ENCODE measurements around the gene WNT7A. TPM values are rescaled to one million over a fixed set of nuclear protein-coding genes. Genes with fewer than 3 reads are reported as not detected.

Gene WNT7A
- total RNA-seq, 2 donors from 2014 or later = under 0.01 TPM

DNA sequence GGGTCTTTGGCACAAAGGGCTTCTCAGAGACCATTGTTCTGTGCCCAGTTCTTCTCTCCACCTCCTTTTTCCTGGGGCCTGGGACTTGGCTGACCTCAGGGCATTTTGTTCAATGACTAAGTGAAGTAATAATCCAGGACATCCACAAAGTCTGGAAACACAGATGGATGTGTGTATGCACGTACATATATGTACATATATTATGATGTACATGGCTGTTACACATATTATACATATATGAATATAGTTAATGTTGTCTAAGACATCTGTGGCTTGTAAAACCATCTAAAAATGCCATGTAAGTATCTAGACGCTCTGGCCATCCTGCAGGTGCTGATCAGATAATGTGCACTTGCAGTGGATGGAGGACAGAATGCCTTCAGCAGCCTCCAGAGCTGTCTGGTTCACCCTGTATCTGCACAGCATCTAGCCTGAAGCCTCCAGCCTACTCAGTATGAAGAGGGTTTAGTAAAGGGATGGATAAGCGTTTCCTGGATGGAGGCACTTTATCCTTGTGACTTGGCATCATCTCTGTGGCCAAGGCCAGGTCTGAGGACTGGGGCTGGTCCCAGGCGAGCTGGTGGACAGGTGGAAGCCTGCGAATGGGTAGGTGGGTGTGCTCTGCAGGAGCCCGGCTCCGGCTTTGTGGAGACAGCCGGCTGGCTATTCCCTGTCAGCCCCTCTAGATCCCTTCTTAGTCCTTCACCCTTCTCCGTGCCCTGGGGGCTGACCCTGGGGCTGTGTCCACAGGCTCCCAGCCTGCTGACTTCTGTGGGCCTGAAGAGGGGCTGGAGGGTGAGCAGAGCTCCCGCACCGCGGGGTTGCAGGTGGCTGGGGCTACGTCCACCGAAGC lies 88.4 kb downstream of the WNT7A start:
- no peaks in the 10 kb centered on the region for H3K9me3 ChIP-seq
- H3K27me3 ChIP-seq = no peaks in the 10 kb centered on the region
- no peaks in the 10 kb centered on the region for H3K4me1 ChIP-seq
- H3K36me3 ChIP-seq (replicated peaks in 1 of 2; ENCODE audit: insufficient read depth in 1 of 2, low read depth in 2 of 2) = no peaks in the 10 kb centered on the region
- no peak for ATAC-seq
- no peak overlapping the region for H3K4me3 ChIP-seq
- H3K27ac ChIP-seq = no peak overlapping the region
- 47 to 59% methylated on average over 14 of the region's 14 CpGs for WGBS, 2 donors
- intact Hi-C loops (cut with DNase I) = no loop called here
- no peak for DNase-seq
- TF ChIP-seq POLR2A (IDR thresholded peaks at IDR 0.05) = no peak
- TF ChIP-seq, protein P1, sequence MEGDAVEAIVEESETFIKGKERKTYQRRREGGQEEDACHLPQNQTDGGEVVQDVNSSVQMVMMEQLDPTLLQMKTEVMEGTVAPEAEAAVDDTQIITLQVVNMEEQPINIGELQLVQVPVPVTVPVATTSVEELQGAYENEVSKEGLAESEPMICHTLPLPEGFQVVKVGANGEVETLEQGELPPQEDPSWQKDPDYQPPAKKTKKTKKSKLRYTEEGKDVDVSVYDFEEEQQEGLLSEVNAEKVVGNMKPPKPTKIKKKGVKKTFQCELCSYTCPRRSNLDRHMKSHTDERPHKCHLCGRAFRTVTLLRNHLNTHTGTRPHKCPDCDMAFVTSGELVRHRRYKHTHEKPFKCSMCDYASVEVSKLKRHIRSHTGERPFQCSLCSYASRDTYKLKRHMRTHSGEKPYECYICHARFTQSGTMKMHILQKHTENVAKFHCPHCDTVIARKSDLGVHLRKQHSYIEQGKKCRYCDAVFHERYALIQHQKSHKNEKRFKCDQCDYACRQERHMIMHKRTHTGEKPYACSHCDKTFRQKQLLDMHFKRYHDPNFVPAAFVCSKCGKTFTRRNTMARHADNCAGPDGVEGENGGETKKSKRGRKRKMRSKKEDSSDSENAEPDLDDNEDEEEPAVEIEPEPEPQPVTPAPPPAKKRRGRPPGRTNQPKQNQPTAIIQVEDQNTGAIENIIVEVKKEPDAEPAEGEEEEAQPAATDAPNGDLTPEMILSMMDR (IDR thresholded peaks at IDR 0.05) = no peak

DNA sequence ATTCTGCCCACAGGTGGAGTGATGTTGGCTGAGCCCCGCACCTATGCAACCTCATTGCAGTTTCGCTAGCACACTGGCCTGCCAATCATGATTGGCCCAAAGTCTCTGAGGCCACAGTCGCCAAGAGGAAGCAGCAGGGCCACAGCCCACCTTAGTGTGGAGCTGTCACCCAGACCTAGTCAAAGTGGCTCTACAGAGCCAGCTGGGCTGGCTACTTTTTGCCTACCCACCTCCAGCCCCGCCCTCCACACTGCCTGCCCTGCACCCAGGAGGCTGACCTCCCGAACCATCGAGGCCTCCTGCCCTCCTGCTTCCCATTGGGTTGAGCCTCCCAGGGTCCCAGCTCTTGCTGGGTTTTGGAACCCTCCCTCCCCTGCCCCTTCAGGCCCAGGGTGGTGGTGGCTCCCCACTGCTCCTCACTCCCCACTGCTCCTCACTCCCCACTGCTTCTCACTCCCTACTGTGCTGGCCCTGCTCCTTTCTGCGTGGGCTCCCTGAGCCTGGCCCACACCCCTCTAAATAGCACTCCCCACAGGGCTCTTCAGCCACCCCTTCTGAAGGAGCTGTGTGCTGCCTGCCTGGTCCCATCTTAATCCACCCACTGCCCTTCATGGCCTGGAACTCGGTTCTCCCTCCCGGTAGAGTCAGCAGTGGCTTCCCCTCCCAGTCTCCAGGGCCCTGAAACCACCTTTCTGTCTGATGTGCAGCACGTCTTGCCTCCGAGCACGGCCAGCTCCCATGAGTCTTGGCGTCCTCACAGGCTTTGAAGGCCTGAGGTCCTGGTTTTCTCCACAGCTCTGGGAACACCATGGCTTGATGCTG lies 89.3 kb downstream of the WNT7A start:
- no peak overlapping the region for H3K4me3 ChIP-seq
- no peaks in the 10 kb centered on the region for H3K4me1 ChIP-seq
- no peak for TF ChIP-seq POLR2A (IDR thresholded peaks at IDR 0.05)
- TF ChIP-seq, protein P1 (IDR thresholded peaks at IDR 0.05) = no peak
- intact Hi-C loops (cut with DNase I) = no loop called here
- WGBS, 2 donors = 80 to 83% methylated on average over 10 to 13 of the region's 13 CpGs
- ATAC-seq (no peak), DNase-seq (no peak)
- H3K27me3 ChIP-seq = no peaks in the 10 kb centered on the region
- no peaks in the 10 kb centered on the region for H3K9me3 ChIP-seq
- H3K27ac ChIP-seq = no peak overlapping the region
- H3K36me3 ChIP-seq (replicated peaks in 1 of 2; ENCODE audit: insufficient read depth in 1 of 2, low read depth in 2 of 2) = no peaks in the 10 kb centered on the region

DNA sequence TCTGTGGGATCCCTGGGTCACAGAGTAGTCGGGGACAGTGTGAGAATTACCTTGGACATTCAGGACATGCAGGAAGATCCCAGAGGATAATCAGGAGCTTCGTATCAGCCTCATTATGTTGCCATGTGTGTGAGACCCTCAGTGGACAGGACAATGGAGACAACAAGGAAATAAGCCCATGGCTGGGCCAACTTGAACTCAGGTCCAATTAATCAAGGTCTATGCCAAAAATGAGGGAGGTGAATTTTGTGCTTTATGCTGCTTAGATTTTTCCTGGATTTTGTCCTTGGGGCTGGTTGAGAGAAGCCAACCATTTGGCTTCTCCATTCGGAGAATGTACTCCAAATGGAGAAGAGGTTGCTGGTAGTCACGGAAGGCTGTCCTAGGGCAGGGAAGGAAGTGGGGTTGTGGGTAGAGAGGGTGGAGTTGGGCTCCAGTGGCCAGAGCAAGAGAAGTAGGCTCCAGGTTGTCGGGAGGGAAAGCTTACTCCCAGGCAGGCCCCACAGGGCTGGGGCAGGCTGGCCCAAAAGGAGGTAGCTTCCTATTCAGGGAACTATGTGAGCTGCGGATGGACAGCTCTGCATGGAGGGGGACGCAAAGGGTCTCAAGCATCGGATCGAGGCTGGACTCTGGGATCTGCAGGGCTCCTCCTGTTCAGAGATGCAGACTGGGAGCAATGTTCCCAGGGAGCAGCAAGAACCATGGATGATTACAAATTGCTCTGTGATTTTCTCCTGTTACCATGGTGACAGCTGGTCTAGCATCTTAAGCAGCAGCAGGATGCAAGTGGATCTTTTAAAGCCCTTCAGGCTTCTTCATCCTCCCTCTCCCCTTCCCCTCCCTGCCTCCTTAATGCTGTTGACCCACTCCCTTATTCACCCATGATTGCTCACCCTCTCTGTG lies 91.1 kb downstream of the WNT7A start:
- Histone ChIP-seq H3K9me3 (no peaks in the 10 kb centered on the region), H3K4me1 (no peaks in the 10 kb centered on the region), H3K4me3 (no peak overlapping the region), H3K36me3 (replicated peaks in 1 of 2; ENCODE audit: insufficient read depth in 1 of 2, low read depth in 2 of 2) (no peaks in the 10 kb centered on the region), H3K27ac (no peak overlapping the region), H3K27me3 (no peaks in the 10 kb centered on the region)
- DNase-seq = no peak
- intact Hi-C loops (cut with DNase I) = no loop called here
- WGBS, 2 donors = 66 to 70% methylated on average over 9 of the region's 9 CpGs
- no peak for ATAC-seq
- TF ChIP-seq, protein P1 (IDR thresholded peaks at IDR 0.05) = no peak
- no peak for TF ChIP-seq POLR2A (IDR thresholded peaks at IDR 0.05)

DNA sequence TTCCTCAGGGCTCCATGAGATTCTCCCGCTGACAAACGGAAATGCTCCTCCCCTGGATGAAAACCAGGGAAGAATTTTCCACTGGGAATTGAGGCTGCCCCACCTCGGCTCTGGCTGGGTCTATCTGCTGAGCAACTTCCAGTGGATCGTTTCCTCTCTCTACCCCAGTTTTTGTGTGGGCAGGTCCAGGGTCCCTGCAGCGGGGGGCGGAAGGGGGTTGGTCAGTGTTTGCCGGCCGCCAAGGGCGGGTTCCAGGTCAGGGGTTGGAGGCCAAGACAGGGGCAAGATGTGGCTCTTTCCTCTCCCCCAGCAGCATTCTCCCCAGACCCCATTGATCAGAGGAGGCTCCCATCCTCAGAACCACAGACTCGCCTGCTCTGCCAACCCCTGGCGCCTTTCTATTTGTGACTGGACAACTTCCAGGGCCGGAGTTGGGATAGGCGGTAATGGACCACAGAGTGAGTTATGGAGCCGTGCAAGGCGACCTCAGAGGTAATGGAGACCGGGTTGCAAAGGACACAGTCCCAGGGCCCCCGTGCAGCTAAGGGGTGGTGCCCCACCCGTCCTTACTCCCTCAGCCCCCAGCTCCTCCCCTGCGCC lies 92.2 kb downstream of the WNT7A start:
- Histone ChIP-seq H3K27ac (no peak overlapping the region), H3K27me3 (no peaks in the 10 kb centered on the region), H3K4me1 (no peaks in the 10 kb centered on the region), H3K4me3 (no peak overlapping the region), H3K36me3 (replicated peaks in 1 of 2; ENCODE audit: insufficient read depth in 1 of 2, low read depth in 2 of 2) (no peaks in the 10 kb centered on the region), H3K9me3 (no peaks in the 10 kb centered on the region)
- TF ChIP-seq POLR2A (IDR thresholded peaks at IDR 0.05) = no peak
- TF ChIP-seq, protein P1 (IDR thresholded peaks at IDR 0.05) = no peak
- DNase-seq (no peak), ATAC-seq (no peak)
- intact Hi-C loops (cut with DNase I) = no loop called here
- 64 to 65% methylated on average over 13 to 18 of the region's 19 CpGs for WGBS, 2 donors
